ENCODE measurements around the gene GRM4.

Gene GRM4

GRCh38 chr6:34106421-34106820 is 39.5 kb downstream of the GRM4 start:
- no peak for DNase-seq

DNA sequence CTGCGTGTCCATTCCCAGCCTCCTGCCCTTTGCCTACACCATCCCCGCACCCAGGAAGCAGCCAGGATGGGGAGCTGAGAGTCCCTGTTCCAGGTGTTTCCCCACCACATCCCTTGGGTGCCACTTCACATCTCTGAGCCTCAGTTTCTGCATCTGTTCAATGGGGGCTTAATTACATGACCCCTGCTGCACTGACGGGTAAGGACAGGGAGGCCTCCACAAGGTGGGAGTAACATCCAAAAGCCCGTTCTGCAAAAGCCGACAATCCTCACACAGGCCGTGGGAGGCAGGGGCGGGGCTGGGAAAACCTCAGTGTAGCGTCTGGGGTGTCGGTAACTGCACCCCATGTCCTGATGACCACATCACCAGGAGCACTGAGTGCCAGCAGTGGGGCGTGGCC is 41.3 kb downstream of the GRM4 start:
- DNase-seq, result no peak

DNA sequence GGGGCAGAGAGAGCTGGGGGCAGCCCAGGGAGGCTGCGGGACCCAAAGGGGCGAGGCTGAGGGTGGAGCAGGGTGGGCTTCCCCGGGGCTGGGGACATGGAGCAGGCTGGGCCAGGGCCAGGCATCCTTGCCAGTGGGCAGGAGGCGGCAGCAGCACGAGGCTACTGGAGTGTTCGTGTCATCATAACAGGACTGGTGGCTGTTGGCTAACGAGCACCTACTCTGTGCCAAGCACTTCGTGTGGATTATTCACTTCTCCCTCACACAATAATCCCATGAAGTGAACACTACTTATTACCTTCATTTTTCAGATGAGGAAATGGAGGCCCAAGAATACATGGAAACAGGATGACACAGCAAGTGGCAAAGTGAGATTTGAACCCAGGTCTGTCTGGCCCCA is 41.7 kb downstream of the GRM4 start:
- DNase-seq, result no peak

DNA sequence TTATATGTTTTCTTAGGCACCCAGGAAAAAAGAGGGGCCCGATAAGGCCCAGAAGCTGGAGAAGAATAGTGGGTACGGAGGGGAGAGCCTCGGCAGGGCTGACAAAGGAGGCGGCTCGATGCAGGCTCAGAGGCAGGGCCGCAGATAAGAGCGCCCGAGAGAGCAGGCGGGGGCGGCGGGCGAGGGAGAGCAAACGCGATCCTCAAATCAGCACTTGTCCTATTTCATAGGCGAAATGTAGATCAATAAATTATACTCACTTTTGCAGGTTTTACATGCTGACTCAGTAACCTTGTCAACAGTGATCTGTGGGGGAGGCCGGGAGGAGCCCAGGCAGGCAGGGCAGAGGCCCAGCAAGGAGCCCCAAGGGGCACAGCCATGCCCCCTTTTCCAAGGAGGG is 42.6 kb downstream of the GRM4 start:
- no peak for DNase-seq

DNA sequence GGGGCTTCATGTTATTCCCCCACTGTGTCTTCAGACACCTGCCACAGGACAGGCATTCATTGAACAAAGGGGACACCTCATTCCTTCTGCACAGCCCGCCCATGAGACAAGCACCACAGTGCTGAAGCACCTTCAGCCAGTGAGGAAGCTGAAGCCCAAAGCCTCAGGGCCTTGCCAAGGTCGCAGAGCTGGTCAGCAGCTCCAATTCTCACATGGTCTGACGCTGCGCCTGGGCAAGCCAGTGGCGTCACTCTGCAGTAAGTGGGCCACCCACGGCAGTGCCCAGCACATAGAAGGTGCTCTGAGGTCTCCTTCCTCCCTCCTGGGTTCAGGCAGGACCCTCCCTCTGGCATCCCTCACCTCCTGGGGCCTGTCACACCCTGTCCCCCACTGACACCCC is 43.2 kb downstream of the GRM4 start:
- no peak for DNase-seq

DNA sequence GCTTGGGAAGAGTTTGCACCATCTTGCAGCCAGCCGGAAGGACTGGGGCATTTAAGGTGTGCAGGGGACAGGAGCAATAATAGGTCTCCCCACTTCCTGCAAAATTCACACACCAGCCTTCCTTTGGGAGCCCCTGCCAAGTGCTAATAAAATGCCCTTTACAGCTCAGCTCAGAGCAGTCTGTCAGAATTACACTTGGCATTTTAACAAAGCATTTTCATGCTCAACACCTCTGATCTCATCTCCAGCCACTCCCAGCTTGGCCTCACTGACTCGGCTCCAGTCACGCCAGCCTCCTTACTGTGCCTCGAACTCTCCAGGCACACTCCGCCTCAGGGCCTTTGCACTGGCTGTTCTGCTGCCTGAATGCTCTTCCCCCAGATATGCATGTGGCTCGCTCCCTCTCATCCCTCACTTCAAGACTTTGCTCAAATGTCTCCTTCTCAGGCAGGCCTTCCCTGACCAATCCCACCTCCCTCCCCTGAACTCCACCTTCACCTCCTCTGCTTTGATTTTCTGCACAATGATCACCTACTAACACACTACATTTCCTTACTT is 43.7 kb downstream of the GRM4 start:
- DNase-seq, result no peak

DNA sequence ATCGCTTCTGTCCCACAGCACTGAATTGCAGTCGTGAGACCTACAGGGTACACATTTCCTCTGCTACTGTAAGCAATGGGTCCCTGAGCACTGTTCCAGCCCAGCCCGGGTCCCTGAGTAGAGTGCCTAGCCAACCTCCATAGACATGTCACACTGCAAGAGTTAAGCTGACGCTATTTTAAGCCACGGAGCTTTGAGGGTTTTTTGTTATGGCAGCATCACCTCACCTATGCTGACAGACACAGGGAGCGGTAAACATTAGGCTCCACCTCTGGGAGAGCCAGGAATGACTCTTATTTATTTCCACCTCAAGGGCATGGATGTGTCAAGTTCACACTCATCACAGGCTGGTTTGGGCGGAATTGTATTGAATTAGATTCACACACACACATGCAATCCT is 45.1 kb downstream of the GRM4 start:
- no peak for DNase-seq

- DNase-seq, result no peak
Measured at GRCh38 chr6:34099878-34100277, 46.0 kb downstream of the GRM4 start.

DNA sequence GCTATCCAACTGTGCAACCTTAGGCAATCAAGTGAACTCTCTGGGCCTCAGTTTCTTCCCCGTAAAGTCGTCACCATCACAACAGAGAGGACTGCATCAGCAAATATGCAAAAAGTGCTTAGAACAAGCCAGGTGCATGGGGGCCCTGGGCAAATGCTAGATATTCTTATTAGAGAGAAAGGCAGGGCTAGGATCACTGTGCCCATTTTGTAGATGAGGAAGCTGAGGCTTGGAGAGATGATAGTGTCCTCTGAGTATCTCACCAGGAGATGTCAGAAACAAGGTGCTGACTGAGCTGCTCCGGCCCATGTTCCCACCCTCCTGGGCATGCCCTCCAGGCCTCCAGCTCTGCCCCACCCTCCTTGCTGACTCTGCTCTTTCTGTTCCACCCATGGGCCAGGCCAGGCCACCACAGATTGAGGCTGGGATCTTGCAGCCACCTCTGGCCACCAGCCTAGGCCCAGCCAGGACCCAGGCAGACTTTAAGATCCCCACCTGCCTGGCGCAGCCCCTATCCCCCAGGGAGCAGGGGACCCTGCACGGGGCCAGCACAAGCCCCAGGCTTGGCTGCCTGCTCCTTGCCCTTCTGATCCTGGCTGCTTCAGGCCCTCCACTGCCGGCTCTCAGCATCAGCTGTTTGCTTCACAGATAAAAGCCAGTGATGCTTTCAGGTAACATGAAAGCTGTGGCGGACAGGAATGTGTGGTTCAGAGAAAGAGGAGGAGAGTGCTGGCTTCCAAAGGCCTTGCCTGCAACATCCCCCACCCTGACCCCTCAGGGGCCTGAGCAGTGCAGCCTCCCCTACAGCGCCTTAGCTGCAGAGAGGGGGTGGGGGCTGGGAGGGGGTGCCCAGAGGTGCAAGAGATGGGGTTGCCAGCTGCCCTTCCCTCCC is 47.6 kb downstream of the GRM4 start:
- DNase-seq, result no peak

DNA sequence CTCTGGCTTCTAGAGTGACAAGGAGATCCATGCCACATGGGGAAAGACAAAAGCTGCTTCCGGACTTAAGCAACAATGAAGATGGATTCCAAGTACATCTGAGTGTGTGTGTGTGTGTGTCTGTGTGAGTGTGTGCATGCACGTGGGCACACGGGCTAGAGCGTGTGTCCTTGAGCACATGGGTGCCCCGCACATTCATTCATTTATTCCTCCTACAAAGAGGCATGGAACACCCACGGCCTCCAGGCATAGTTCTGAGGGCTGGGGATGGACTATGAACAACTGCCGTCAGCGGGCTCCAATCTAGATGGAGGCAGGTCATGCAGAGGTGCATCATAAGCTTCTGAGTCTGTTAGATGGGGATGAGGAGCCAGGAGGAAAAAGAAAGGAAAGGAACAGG is 49.1 kb downstream of the GRM4 start:
- no peak for DNase-seq

- no peak for DNase-seq
Measured at GRCh38 chr6:34096193-34096592, 49.7 kb downstream of the GRM4 start.

- DNase-seq, result no peak
Measured at GRCh38 chr6:34095741-34096140, 50.1 kb downstream of the GRM4 start.

DNA sequence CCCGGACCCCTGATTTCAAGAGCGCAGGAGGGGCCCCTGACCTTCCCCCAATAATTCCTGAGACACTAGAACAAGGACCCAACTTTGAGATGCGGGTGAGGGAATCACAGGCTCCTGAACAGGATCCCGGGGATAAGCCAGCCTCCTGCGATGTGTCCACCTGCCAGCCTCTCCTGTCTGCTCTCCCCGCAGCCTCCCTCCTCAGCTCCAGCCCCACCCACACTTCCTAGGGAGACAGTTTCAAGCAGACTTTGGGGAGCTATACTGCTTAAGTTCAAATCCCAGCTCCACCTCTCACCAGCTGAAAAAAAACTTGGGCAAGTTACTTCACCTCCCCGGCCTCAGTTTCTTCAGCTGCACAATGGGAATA is 50.8 kb downstream of the GRM4 start:
- no peak for DNase-seq

DNA sequence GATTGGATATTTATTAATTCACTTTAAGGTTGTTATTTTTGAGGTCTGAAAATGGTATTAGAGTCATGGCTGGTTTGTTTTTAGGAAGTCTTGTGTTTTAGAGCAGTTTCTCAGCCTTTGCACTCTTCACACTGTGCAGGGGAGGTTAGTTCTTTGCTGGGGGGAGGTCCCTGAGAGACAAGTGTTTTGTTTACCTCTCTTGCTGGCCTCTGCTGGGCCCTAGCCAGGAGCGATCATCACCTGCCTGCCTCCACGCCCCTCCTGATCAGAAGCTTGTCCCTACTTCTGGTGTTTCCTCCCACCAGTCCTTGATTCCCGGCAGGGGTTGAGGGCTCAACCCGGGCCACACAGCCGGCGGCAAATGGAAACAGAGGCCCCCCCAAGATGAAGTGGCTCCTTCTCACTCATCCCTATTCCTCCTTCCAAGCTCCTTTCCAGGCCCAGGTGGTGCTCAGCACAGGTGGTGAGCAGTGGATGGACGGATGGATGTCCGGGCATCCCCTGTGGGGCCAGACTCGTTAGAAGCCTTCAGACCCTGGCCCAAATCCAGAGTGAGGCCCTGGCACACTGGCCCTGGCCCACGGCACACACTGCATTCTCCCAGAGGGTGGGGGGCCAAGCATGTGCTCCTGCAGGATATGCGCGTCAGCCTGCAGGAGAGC is 51.3 kb downstream of the GRM4 start:
- DNase-seq, result peak; percentile 89

GRCh38 chr6:34093854-34094430 is 51.9 kb downstream of the GRM4 start:
- DNase-seq, result no peak

DNA sequence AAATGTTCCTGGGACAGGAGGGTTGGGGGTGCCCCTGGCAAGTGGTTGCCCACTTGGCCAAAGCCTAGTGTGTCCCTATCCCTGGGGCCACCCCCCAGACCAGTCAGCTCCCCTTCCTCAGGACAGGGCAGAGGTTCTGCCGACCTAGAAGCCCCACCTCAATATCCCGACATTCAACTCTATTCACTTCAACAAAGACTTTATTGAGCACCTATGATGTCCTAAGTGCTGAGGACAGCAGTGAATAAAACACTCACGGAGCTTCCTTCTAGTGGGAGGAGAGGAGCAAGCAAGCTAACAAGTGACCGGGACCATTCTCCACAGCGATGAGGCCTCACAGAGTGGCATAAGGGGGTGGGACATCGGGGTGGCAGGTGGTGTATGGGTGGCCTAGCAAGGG is 52.7 kb downstream of the GRM4 start:
- no peak for DNase-seq

GRCh38 chr6:34092631-34093030 is 53.3 kb downstream of the GRM4 start:
- no peak for DNase-seq

DNA sequence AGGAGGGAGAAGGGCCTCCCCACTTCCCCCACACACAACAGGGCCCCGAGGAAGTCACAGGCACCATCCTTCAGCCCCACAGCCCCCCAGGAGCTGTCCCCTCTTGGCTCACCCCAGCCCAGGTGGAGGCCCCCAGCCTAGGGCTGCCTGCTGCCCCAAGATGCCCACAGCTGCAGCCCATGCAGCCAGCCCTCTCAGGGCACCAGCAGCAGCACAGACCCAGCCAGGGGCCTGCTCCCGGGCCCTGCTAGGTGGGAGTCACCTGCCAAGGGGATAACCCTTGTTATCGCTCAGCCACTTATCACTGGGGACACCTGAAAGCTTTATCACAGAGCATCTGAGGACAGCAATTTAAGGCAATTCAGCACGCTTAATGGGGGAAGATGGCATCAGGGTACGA is 55.0 kb downstream of the GRM4 start:
- DNase-seq, result no peak

- DNase-seq, result no peak
Measured at GRCh38 chr6:34090529-34090928, 55.4 kb downstream of the GRM4 start.

GRCh38 chr6:34086558-34086957 is 59.3 kb downstream of the GRM4 start:
- DNase-seq, result no peak

- no peak for DNase-seq
Measured at GRCh38 chr6:34085453-34086170, 60.3 kb downstream of the GRM4 start.

DNA sequence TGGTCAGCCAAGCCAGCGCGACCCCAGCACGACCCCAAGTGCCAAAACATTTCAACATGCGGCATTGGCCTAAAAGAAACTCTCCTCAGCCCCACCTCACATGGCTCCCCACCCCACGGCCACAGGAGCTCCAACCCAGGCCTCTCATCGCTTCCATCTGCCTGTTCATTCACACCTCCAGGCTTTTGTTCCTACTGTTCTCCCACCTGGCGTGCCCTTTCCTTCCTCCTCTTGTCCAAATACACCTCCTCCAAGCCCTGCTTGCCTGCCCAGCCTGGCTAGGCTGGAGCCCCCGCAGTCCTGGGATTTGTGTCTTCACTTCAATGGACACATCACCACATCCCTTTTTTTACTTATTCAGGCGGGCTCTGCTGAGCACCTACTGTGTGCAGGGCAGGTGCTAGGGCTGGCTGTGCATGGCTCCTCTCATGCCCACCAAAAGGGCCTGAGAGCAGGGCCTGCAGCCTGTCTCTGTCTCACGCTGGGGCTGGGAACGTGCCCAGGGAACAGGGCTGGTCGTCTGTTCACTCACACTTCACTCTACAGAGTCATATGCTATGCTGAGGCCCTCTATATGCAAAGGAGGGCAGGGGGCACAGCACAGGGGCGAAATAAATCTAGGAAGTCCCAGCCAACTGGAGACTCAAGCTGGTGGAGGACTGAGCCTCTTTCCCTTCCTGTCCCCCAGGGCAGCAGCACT is 61.1 kb downstream of the GRM4 start:
- DNase-seq, result no peak
